Endodermal cell (in vitro differentiated cells): ENCODE measurements around the gene MYOD1. TPM values are rescaled to one million over a fixed set of nuclear protein-coding genes. Genes with fewer than 3 reads are reported as not detected.

Source experiments
- DNase-seq: peaks from one replicate; pipeline ENCODE4 v3.0.0-alpha.2; 2017
- H3K27ac ChIP-seq: 2 replicates; pipeline ENCODE4 v1.5.1; 2013; ENCODE audit warnings: mild to moderate bottlenecking, low read depth, low read length, moderate library complexity
- H3K27me3 ChIP-seq: 2 replicates; pipeline ENCODE4 v1.6.1; 2013; ENCODE audit warnings: mild to moderate bottlenecking, low read length, moderate library complexity; ENCODE audit not compliant: insufficient read depth, control insufficient read depth, poor library complexity, severe bottlenecking
- H3K36me3 ChIP-seq: 2 replicates; pipeline ENCODE4 v1.7.0; 2013; ENCODE audit warnings: mild to moderate bottlenecking, low read length, moderate library complexity; ENCODE audit not compliant: control insufficient read depth, insufficient read depth
- H3K4me1 ChIP-seq: one replicate; pipeline ENCODE4 v1.7.0; 2013; ENCODE audit warnings: low read length; ENCODE audit not compliant: control insufficient read depth, insufficient read depth
- H3K4me3 ChIP-seq: 2 replicates; pipeline ENCODE4 v1.5.1; 2013; ENCODE audit warnings: mild to moderate bottlenecking, low read length, moderate library complexity
- H3K9ac ChIP-seq: 2 replicates; pipeline ENCODE4 v1.6.1; 2013; ENCODE audit warnings: mild to moderate bottlenecking, low read length, moderate library complexity; ENCODE audit not compliant: poor library complexity, severe bottlenecking; ENCODE audit errors: extremely low read depth
- H3K9me3 ChIP-seq: 2 replicates; pipeline ENCODE4 v1.6.1; 2013; ENCODE audit warnings: mild to moderate bottlenecking, low read length, moderate library complexity; ENCODE audit not compliant: control insufficient read depth
- H3K27ac Mint-ChIP-seq: 2 replicates; pipeline ENCODE4 v1.8.0; 2020; ENCODE audit warnings: mixed read lengths
- H3K27me3 Mint-ChIP-seq: 2 replicates; pipeline ENCODE4 v1.8.0; 2021; ENCODE audit warnings: mild to moderate bottlenecking, mixed read lengths; ENCODE audit not compliant: insufficient read depth
- H3K36me3 Mint-ChIP-seq: 2 replicates; pipeline ENCODE4 v1.8.0; 2020; ENCODE audit warnings: low read depth, mixed read lengths
- H3K4me1 Mint-ChIP-seq: 2 replicates; pipeline ENCODE4 v1.8.0; 2020; ENCODE audit warnings: mixed read lengths
- H3K4me3 Mint-ChIP-seq: 2 replicates; pipeline ENCODE4 v1.8.0; 2020; ENCODE audit warnings: mild to moderate bottlenecking, moderate library complexity, mixed read lengths
- H3K9me3 Mint-ChIP-seq: 2 replicates; pipeline ENCODE4 v1.8.0; 2020; ENCODE audit warnings: mild to moderate bottlenecking, mixed read lengths
- WGBS, 2 experiments: methylation state at CpG; one replicate each; pipeline versions ENCODE4 v1.1.5 to v1.1.7; 2013; ENCODE audit warnings: missing lambda C conversion rate in 2 of 2, mixed read lengths in 1 of 2; ENCODE audit not compliant: insufficient coverage in 1 of 2, insufficient read length in 1 of 2; 5-methylcytosine and 5-hydroxymethylcytosine counted together
- total RNA-seq, 2 donors: library from RNA; stranded (reverse); fragmentation: NEBNext Ultra II Directional in 1 of 2; extraction: Animal tissue kit (Norgen Biotek cat#: 25700) in 1 of 2; gene quantifications; 2 replicates in 1 of 2; 3 replicates in 1 of 2; pipeline ENCODE4 v1.2.1, GENCODE V29; 2021
- TF ChIP-seq, protein P1 (sequence below): fragments of 200-600 bp; sonication (generic); conservative IDR thresholded peaks from 2 replicates; pipeline ENCODE4 v1.5.0; 2021; ENCODE audit warnings: antibody characterized with exemption, mild to moderate bottlenecking

Gene MYOD1
- total RNA-seq, 2 donors from 2014 or later: not detected

DNA sequence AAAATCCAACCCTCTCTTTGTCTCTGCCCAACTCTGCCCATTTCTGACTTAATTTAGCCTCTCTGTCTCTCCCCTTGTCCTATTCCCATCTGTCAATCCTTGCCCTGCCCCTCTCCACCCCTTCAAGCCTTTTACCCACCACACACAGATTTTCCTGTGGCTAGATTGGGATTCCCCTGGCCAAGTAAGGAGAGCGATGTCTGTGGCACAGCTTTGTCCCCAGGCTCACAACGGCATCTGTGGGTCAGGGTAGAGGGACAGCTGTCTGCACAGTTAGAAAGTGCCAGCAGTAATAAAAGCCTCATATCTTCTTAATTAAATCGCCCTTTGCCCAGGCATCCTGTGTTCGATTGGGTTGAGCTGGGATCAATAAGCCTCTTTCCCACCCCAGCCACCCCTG, 13.9 kb downstream of the MYOD1 start:
- Mint-ChIP-seq H3K9me3 (peaks cover 5% of the 10 kb centered on the region), H3K27me3 (peaks cover 83% of the 10 kb centered on the region), H3K4me1 (peaks cover 2% of the 10 kb centered on the region), H3K27ac (no peak overlapping the region), H3K36me3 (no peaks in the 10 kb centered on the region), H3K4me3 (no peak overlapping the region)
- Histone ChIP-seq H3K4me1 (peaks cover under 1% of the 10 kb centered on the region), H3K36me3 (no peaks in the 10 kb centered on the region), H3K27me3 (peaks cover 76% of the 10 kb centered on the region), H3K4me3 (no peak overlapping the region), H3K9ac (no peak overlapping the region), H3K27ac (no peak overlapping the region), H3K9me3 (no peaks in the 10 kb centered on the region)
- DNase-seq: no peak
- WGBS, 2 experiments: 91 to 92% methylated on average over 2 to 4 of the region's 4 CpGs
- TF ChIP-seq, protein P1, sequence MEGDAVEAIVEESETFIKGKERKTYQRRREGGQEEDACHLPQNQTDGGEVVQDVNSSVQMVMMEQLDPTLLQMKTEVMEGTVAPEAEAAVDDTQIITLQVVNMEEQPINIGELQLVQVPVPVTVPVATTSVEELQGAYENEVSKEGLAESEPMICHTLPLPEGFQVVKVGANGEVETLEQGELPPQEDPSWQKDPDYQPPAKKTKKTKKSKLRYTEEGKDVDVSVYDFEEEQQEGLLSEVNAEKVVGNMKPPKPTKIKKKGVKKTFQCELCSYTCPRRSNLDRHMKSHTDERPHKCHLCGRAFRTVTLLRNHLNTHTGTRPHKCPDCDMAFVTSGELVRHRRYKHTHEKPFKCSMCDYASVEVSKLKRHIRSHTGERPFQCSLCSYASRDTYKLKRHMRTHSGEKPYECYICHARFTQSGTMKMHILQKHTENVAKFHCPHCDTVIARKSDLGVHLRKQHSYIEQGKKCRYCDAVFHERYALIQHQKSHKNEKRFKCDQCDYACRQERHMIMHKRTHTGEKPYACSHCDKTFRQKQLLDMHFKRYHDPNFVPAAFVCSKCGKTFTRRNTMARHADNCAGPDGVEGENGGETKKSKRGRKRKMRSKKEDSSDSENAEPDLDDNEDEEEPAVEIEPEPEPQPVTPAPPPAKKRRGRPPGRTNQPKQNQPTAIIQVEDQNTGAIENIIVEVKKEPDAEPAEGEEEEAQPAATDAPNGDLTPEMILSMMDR: no peak

DNA sequence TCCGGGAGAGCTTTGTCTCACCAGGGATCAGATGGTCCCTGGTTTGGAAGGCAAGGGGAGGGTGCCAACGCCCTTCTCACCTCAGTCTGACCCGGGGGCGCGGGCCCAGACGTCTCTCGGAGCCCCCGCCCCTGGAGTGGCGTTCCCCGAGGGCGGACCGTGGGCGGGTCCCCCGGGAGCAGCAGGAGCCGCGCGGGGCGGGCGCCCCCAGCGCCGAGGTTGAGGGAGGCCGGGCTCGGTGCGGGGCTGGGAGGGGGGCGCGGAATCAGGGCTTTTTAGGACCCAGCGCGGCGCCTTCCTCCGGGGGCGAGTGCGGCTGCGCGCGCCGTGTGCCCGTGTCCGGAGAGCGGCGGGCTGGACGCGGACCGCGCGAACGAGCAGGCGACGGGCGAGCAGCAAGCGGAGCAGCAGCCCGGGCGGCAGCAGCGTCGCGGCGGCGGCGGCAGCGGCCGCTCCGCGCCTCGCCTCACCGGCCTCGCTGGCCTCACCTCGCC, 15.1 kb downstream of the MYOD1 start, which contains the start of gene KCNC1:
Gene KCNC1 (plus strand): TSS at position 364 of the 494 bp plus-strand sequence. CDS start 1,222 bp downstream, outside the sequence.
- H3K9me3 ChIP-seq: no peaks in the 10 kb centered on the region
- H3K9me3 Mint-ChIP-seq: peaks cover 5% of the 10 kb centered on the region
- peak within 1 kb of the TSS; percentile 47 for H3K4me3 Mint-ChIP-seq
- DNase-seq: peak; percentile 77
- H3K27me3 Mint-ChIP-seq: peaks cover 78% of the 10 kb centered on the region
- no peak within 1 kb of the TSS for H3K27ac ChIP-seq
- H3K9ac ChIP-seq: no peak within 1 kb of the TSS
- H3K4me1 Mint-ChIP-seq: peaks cover 2% of the 10 kb centered on the region
- peaks cover 70% of the 10 kb centered on the region for H3K27me3 ChIP-seq
- peak within 1 kb of the TSS; percentile 60 for H3K4me3 ChIP-seq
- H3K4me1 ChIP-seq: peaks cover 6% of the 10 kb centered on the region
- H3K27ac Mint-ChIP-seq: no peak within 1 kb of the TSS
- no peaks in the 10 kb centered on the region for H3K36me3 ChIP-seq
- 0 to 20% methylated on average over 1 to 66 of the region's 66 CpGs for WGBS, 2 experiments
- no peaks in the 10 kb centered on the region for H3K36me3 Mint-ChIP-seq
- TF ChIP-seq, protein P1: peak; percentile 30

DNA sequence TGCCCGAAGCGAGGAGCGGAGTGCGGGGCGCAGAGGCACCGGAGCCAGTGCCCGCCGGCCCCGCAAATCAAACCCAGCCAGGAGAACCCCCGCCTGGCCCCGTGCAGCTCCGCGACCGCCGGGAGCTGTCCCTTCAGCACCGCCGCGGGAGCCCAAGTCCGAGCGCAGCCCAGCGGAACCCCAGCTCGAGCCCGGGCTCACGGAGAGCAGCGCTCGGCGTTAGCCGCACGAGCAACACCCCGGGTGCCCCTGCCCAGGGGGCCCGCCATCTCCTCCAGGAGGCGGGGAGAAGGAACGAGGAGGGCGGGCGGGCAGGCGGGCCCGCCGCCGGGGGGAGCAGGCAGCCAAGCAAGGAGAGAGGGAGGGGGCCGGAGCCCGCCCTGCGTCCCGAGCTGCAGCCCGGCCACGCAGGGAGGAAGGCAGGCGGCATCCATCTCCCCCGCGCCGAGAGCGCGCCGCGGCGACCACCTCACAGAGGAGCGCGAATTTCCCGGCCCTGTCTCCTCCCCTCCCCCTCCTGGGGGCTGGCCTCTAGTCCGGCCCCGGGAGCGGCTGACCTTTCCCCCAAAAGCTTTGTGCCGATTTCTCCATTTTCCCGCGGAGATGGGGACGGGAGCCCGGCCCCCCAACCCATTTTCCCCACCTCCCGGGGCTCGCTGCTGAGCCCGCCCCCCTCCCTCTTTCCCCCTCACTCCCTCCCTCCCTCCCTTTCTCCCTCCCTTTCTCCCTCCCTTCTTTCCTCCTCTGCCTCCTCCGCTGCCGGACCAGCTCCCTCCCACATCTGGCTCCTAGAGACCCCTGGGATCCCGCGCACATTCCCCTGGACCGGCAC, 15.8 kb downstream of the MYOD1 start:
- no peaks in the 10 kb centered on the region for H3K36me3 ChIP-seq
- peaks cover 73% of the 10 kb centered on the region for H3K27me3 Mint-ChIP-seq
- TF ChIP-seq, protein P1: no peak
- H3K9me3 Mint-ChIP-seq: peaks cover 5% of the 10 kb centered on the region
- peak overlapping the region; percentile 60 for H3K4me3 ChIP-seq
- no peak overlapping the region for H3K9ac ChIP-seq
- peak; percentile 93 for DNase-seq
- H3K4me3 Mint-ChIP-seq: peak overlapping the region; percentile 47
- H3K27ac Mint-ChIP-seq: no peak overlapping the region
- peaks cover 70% of the 10 kb centered on the region for H3K27me3 ChIP-seq
- H3K4me1 ChIP-seq: peaks cover 6% of the 10 kb centered on the region
- peaks cover 2% of the 10 kb centered on the region for H3K4me1 Mint-ChIP-seq
- no peaks in the 10 kb centered on the region for H3K36me3 Mint-ChIP-seq
- WGBS, 2 experiments: 0 to 1% methylated on average over 28 to 73 of the region's 73 CpGs
- no peaks in the 10 kb centered on the region for H3K9me3 ChIP-seq
- H3K27ac ChIP-seq: no peak overlapping the region
